T-helper 2 cell treated with Interferon-gamma antibody and Interleukin-4, amounts not matched to agents 100 ng/mL and 5 ng/mL, for 36 hours (primary cell): ENCODE data around the gene VAMP4. TPM values are rescaled to one million over a fixed set of nuclear protein-coding genes. Genes with fewer than 3 reads are reported as not detected.

Experiments used
- intact Hi-C: fragments of 100-400 bp; cut with micrococcal nuclease; formaldehyde crosslinking; loops from one replicate; pipeline ENCODE4 v1.15.1; 2023
- total RNA-seq: library from RNA; stranded (reverse); gene quantifications from 2 replicates; pipeline ENCODE4 v1.2.3, GENCODE V29; 2022

The VAMP4 gene, protein sequence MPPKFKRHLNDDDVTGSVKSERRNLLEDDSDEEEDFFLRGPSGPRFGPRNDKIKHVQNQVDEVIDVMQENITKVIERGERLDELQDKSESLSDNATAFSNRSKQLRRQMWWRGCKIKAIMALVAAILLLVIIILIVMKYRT
- total RNA-seq, result 15.0 and 16.5 TPM in 2 replicates

DNA sequence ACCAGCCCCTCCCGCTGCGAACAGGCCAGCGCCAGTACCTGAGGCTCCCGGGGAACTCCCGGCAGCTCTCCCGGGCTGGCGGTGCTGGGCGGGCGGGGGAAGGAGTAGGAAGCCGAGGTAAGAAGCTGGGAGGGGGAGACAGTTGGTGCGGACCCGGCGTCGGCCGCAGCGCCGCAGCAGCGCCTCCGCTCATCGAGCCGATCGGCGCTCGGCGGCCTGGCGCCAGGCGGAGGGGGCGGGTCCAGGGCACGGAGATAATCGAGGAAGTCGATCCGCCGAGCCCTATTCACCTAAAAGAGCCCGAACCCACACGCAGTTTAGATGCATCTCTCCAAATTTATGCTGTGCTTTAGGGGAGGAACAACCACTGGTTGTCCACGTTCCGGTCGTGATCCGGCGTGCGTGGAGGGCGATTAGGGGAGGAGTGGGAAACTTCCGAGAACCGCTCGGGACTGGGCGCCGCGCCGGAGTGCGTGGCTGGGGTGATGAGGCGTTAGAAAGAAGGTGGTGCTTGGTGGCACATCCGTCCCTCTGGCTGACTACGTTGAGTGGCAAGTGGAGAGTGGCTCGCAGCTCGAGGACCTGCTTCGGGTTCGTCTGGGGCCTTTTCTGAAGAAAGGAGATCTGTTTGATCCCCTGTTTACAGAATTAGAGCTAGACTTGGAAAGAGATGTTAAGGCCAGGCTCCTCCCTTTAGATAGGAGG, at the start of gene VAMP4:
Gene VAMP4 (minus strand): TSS at position 194 of the 705 bp plus-strand sequence. CDS start 3,651 bp downstream, outside the sequence.
- intact Hi-C loops, result loop anchor here (1.0 to 10.0 kb wide), 3 partner anchors 39 to 257 kb away; partner anchors contain the start of genes DNM3, METTL13 and PRRC2C

DNA sequence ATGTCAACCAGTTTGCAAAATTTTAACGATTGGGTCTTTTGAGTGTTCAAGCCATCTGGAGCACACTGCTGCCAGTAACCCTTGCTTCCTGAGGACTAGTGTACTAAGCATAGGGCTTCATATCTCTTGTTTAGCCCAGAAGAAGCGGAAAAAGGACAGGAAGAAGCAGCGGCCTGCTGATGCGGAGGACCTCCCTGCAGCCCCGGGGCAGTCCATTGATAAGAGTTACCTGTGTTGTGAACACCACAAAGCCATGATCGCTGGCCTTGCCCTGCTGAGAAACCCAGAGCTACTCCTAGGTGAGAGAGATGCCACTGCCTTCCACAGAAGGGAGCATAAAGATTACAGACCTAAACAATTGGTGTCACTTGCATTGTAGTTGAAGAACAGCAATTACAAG, 48.5 kb upstream of the VAMP4 start:
- intact Hi-C loops, result no loop called here

DNA sequence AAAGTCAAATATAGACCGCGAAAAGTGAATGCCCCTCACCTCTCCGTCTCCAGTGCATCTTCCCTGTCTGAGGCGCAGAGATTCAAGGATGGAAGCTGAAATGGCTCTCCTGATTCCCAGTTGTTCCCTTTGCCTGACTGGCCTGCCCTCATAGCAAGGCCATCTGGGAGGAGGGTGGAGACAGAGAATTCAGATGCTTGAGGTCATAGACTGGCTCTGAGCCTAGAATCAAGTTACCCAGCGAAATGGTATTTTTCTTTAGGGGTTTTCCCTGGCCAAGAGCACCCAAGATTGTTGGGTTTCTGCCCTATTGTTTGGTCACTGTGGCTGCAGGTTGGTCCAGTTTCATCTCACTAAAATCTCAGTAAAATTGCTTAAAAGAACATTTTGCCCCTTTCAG, 46.8 kb upstream of the VAMP4 start:
- intact Hi-C loops, result no loop called here

DNA sequence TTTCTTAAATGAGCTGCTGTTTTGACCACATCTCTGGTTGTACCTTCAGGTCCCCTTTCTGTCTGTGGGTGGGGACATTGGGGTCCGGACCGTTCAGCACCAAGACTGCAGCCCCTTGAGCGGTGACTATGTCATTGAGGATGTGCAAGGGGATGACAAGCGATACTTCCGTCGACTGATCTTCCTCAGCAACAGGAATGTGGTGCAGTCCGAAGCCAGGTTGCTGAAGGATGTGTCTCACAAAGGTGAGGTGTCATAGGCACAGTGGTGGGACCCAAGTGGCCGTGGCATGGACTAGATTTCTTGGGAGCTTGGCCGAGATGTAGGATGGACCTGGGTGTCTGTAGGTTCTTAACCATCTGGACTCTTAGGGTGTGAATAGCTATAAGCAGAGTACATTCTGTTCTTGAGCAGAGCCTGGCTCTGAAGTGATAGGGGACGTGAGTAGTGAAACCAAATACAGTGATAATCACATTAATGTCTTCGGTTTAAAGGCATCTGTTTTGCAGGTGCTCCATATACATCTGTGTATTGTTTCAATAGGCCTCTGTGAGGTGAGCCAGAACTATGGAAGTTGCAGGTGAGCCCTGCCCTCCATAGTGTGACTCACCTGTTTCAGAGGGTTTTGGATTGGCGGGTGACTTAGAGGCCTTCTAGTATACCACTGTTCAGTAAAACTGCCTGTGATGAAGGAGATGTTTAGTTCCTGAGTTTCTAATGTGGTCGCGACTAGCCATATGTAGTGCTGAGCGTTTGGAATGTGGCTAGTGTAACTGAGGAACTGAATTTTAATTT, 46.0 kb upstream of the VAMP4 start:
- intact Hi-C loops, result no loop called here

DNA sequence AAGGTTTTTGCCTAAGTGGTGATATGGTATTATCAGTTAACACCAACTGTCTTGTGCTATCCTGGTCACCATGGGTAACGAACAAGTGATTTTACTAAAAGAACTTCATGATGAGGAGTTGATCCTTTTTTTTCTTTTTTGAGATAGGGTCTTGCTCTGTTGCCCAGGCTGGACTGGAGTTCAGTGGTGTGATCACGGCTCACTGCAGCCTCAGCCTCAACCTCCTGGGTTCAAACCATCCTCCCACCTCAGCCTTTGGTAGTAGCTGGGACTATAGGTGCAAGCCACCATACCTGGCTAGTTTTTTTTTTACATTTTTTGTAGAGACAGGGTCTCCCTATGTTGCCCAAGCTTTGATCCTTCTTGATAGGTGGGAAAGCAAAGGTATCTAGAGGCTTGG, 44.7 kb upstream of the VAMP4 start:
- intact Hi-C loops, result no loop called here

DNA sequence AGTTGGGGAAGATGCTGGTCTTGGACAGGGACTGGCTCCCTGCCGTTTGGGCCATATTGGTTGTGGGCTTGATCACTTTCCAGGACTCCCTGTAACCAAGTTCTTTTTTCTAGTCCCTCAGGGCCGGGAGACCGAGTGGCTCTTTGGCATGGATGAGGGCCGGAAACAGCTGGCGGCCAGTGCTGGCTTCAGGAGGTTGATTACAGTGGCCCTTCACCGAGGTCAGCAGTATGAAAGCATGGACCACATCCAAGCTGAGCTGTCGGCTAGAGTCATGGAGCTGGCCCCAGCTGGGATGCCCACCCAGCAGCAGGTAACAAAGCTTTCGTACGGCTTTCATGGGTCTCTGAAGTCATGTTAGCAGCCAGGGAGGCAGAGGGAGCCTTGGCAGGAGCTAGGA, 43.9 kb upstream of the VAMP4 start:
- intact Hi-C loops, result no loop called here

DNA sequence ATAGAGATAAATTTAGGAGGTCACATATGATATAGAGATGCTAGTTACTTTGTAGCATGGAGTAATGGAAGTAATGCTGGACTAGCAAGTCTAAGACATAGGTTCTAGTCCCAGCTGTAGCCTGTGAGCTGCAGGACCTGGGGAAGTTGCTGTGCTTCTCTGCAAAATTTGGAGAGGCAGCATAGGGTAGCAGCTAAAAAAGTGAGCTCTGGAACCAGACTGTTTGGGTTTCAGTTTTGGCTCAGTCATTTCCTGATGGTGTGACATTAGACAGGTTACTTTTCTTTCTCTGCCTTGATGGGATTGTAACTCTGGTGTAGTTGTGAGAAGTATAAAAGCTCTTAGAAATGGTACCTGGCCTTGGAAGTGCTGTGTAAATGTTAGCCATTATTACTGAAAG, 42.9 kb upstream of the VAMP4 start:
- intact Hi-C loops, result loop anchor here (5.0 kb wide), 5 partner anchors 398 to 1892 kb away; partner anchors contain the start of genes KIFAP3, PIGC and SCYL3

DNA sequence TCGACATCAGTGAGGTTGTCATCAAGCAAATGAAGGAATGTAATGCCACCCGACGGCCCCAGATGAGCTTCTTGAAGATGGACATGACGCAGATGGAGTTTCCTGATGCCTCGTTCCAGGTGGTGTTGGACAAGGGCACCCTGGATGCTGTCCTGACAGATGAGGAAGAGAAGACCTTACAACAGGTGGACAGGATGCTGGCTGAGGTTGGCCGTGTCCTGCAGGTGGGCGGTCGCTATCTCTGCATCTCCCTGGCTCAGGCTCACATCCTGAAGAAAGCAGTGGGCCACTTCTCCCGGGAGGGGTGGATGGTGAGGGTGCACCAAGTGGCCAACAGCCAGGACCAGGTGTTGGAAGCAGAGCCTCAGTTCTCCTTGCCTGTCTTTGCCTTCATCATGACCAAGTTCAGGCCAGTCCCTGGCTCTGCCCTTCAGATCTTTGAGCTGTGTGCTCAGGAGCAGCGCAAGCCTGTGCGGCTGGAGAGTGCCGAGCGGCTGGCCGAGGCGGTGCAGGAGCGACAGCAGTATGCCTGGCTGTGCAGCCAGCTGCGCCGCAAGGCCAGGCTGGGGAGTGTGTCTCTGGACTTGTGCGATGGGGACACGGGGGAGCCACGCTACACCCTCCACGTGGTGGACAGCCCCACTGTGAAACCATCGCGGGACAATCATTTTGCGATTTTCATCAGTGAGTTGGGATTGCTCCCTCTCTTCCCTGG, 42.1 kb upstream of the VAMP4 start:
- intact Hi-C loops, result loop anchor here (5.0 kb wide), 5 partner anchors 398 to 1892 kb away; partner anchors contain the start of genes KIFAP3, PIGC and SCYL3

DNA sequence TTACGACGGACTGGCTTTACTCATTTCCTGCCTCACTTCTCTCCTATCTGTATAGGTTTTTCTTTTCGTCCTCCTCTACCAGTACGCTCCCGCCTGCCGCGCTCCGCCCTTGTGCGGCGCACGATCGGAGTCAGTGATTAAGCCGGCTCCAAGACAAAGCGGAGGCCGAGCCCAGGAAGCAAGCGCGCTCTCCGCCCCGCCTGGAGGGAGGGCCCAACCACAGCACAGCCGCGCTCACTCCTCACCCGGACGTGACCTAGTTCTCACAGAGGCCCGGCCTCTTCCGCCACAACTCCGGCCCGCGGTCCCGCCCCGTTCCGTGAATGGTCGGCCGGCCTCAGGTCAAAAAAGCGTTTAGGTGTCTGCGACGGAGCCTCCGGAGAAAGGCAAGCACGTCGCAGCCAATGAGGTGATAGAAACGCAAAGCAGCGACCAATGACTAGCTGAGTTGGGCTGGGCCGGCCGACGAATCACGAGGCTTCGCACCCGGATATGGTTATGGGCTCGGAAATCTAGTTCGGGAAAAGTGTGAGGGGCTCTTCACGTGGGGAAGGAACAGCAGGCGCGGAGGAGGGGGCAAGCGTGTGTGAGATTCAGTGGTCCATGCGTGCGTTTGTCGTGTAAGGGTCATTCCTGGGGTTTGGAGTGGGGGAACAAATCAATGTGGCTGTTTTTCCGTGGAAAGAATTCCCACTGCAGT, 39.5 kb upstream of the VAMP4 start, which contains the start of gene METTL13:
Gene METTL13 (plus strand): TSS at position 485 of the 700 bp plus-strand sequence. CDS start 308 bp downstream, outside the sequence.
- intact Hi-C loops, result loop anchor here (1.0 to 5.0 kb wide), 11 partner anchors 13 to 1889 kb away; partner anchors contain the start of genes DNM3, FMO4, KIFAP3 and PIGC

DNA sequence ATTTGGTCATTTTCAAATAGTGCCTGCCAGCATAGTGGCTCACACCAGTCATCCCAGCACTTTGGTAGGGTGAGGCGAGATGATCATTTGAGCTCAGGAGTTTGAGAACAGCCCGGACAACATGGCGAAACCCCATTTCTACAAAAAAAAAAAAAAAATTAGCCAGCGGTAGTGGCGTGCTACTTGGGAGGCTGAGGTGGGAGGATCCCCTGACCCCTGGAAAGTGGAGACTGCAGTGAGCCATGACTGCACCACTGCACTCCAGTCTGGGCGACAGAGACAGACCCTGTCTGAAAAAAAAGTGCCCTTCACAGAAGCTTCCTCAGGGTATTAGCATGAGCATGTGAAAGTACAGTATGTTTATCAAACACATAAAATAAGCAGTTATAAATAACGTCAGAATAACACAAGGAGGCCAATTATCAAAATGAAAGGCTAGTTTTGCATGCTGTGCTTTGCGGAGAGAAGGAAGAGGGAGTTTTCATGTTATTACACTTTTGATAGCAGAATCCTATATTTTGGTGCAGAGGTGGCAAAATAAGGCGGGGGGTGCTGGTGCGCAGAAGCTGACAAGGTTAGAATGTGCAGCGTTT, 38.8 kb upstream of the VAMP4 start:
- intact Hi-C loops, result loop anchor here (1.0 to 5.0 kb wide), 11 partner anchors 14 to 1888 kb away; partner anchors contain the start of genes DNM3, FMO4, KIFAP3 and PIGC

DNA sequence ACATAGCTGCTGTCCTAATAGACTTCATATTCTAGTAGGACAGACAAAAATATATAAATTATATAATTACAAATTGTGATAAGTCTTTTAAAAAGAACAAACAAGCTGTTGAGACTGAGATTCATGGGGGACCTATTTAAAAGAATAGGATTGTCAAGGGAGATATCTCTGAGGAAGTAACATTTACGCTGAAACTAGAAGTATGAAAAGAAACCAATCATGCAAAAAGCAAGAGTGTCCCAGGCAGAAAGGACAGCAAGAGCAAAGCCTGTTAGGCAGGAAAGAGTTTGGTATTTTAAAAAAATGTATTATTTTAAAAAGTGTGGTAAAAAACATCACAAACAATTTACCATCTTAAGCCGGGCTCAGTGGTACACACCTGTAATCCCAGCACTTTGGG, 30.4 kb upstream of the VAMP4 start:
- intact Hi-C loops, result no loop called here

DNA sequence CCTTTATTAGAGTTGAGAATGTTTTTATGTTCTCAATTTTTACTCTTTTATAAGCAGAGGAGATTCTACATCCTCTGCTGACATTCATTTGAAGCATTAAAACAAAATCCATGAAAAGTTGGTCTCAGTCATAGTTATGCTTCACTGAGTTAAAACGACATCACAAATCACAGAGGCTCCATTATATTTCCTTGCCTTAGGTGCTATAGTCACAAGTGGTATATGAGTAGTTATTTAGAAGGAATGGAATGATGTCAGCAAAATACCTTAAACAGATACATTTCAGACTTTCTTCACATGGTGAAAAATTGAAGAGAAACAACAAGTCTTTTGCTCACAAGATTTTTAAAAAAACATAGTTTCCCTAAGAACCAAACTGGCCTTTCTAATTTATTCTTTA, 27.9 kb upstream of the VAMP4 start:
- intact Hi-C loops, result no loop called here

DNA sequence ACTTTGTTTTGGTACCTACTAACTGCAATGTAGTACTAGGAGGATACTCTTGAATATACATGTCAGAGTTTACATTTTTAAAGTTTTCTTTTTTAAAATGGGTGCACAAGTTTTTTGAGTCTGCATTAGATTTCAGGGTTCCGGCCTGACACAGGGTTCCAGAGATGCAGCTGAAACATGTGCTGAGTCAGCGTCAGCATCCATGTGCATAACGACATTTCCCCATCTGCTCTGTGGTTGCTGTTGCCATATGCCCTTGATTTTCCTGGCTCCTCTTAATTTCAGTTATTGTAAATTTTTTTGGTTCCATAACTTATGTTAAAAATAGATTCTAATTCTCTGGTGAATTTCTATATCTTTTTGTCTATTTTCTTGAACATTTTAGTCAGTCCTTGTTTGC, 27.3 kb upstream of the VAMP4 start:
- intact Hi-C loops, result no loop called here

DNA sequence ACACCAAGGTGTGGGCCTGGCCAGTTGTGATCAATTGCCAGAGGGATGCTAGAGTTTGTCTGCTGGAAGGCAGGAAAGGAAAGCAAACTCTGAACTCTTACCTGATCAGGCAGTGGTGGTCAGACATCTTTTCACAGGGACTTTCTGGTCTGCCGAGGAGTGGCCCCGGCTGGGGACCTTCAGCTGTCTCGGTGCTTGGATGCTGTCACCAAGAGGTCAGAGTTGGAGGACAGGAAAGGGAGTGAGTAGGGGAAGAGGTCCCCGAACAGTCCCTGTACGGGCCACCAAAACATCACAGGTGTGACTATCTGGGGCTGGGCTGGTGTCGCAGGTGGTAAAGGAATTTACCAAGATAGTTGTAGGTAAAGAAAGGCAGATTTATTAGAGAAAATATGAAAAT, 21.9 kb upstream of the VAMP4 start:
- intact Hi-C loops, result no loop called here

DNA sequence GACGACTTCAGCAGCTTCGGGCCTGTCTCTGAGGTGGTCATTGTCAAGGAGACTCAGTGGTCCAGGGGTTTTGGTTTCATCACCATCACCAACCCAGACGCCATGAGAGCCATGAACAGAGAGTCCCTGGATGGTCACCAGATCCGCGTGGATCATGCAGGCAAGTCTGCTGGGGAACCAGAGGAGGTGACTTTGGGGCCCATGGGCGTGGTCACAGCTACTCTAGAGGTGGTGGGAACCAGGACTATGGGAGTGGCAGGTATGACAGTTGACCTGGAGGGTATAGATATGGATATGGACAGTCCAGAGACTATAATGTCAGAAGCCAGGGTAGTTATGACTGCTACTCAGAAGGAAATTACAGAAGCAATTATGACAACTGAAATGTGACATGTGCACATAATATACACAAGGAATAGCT, 20.3 kb upstream of the VAMP4 start:
- intact Hi-C loops, result no loop called here

DNA sequence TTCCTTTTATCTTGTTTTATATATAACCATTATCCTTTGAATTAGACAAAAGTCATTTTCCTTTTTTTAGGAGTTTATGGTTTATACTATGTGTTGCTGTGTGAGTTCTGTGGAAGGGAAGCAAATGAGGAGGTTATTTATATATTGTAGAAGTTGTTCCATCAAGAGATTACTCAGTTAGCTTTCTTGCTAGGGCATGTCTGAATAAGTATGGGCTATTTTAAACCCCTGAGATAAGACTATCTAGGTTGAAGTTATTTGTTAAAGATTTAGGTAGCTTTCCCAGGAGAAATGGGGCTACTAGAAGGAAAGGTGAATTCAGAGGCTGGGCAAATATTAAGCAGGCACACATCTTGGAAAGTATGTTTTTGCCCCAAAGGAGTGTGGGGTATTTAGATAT, 16.1 kb upstream of the VAMP4 start:
- intact Hi-C loops, result no loop called here

DNA sequence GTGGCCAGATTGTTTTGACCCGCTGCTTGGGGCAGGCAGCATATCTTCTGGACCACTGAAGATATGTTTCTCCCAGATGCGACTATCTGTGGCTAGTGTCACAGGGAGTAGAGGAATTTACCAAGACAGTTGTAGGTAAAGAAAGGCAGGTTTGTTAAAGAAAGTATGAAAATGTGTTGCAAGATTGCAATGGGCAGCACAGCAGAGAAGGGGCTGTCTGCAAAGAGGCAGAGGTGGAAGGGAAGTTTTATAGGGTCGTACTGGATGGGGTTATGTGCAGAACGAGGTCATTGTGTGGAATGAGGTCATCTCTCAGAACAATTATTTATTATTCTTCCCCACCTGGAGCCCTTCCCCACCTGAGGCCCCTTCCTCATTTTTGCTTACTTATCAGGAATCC, 15.0 kb upstream of the VAMP4 start:
- intact Hi-C loops, result no loop called here

DNA sequence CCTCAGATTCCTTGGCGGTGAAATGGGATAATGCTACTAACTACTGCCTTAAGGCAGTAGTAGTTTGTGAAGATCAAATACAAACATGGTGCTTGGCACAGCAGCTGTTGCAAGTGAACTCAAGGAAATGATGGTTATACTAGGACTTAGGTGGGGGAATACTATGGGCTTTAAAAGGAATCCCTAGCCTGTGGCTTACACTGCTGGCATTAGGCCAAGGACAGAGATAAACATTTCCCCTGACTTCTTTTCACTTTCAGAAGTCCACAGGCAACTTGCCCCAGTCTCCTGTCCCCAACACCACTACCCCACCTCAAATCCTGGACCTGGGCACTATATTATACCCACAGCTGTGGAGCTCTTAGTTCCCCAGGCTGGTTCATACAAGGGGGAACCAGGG, 13.1 kb upstream of the VAMP4 start:
- intact Hi-C loops, result no loop called here

DNA sequence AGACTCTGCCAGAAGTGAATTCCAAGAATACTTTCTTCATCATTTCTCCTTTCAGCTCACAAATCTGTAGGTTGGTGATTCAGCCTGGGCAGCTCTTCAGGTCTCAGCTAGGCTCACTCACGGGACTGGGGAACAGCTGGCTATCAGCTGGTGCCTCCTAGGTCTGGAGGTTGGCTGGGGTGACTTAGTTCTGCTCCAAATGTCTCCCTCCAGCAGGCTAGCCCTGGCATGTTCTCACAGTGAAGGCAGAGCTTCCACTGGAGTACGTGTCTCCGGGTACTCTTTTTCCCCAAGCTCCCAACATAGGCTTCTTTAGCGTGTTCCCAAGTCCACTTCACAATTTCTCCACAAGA, 12.5 kb upstream of the VAMP4 start:
- intact Hi-C loops, result no loop called here

DNA sequence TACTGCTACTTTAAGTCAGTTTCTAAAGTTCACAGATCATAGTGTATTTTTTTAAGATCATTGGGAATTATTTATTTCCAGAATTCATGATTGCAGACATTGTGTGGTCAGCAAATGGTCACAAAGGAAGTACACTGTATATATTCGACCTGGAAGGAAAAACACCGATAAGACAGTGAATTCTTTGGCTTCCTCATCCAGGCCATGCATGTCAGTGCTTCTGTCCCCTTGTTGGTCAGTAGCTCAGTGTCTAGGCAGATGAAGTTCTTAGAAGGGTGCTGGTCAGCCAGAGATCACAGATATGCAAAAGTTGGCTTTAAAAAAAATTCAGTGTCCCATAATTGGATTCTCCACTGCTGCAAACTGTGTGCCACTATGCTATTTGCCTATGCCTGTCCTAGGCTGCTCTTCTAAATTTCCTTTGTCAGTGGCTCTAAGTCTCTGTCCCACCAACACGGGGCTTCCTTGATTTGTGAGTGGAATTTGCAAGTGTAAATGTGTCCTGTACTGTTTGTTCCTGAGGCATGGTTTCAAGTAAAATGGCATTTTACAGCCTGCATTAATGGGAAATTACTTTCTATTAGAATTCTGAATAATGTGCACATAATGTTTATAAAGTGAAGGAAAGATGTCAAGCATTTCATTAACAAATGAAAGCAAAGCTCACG, 12.0 kb upstream of the VAMP4 start:
- intact Hi-C loops, result no loop called here
